ENCODE results near the gene CENPC. TPM values are rescaled to one million over a fixed set of nuclear protein-coding genes. Genes with fewer than 3 reads are reported as not detected.
A peak's percentile ranks its signal among the peaks of the same experiment; 100 is the strongest.
"Not testable (repeated sequence)": the region's sequence is repeated elsewhere in the genome, so short reads cannot be mapped to it uniquely, and the experiment has no call there.

Gene CENPC
- total RNA-seq, 1 experiment from 2014 or later = 16.0 TPM

- DNase-seq (ENCODE audit: low read depth) = no peak
These were observed 70.1 kb downstream of the CENPC start for GRCh38 chr4:67475155-67475554.

- DNase-seq (ENCODE audit: low read depth) = no peak
These were observed 74.4 kb downstream of the CENPC start for GRCh38 chr4:67470871-67471270.

- no peak for DNase-seq (ENCODE audit: low read depth)
These were observed 76.5 kb downstream of the CENPC start for GRCh38 chr4:67468830-67469229.

- no peak for DNase-seq (ENCODE audit: low read depth)
These were observed 78.6 kb downstream of the CENPC start for GRCh38 chr4:67466751-67467150.

- DNase-seq (ENCODE audit: low read depth) = no peak
These were observed 79.6 kb downstream of the CENPC start for GRCh38 chr4:67465763-67466052.

- peak; percentile 46 for DNase-seq (ENCODE audit: low read depth)
These were observed 80.1 kb downstream of the CENPC start for GRCh38 chr4:67465032-67465762.

- DNase-seq (ENCODE audit: low read depth) = no peak
These were observed 84.7 kb downstream of the CENPC start for GRCh38 chr4:67460574-67460973.

GRCh38 chr4:67459164-67459563 lies 86.1 kb downstream of the CENPC start:
- no peak for DNase-seq (ENCODE audit: low read depth)

- no peak for DNase-seq (ENCODE audit: low read depth)
These were observed 88.6 kb downstream of the CENPC start for GRCh38 chr4:67456577-67457196.

- not testable (repeated sequence) for DNase-seq (ENCODE audit: low read depth)
These were observed 92.5 kb downstream of the CENPC start for GRCh38 chr4:67452846-67453205.

- no peak for DNase-seq (ENCODE audit: low read depth)
These were observed 93.0 kb downstream of the CENPC start for GRCh38 chr4:67452100-67452845.

GRCh38 chr4:67451464-67451863 lies 93.8 kb downstream of the CENPC start:
- DNase-seq (ENCODE audit: low read depth) = no peak

- no peak for DNase-seq (ENCODE audit: low read depth)
These were observed 96.7 kb downstream of the CENPC start for GRCh38 chr4:67448621-67449020.

GRCh38 chr4:67447873-67448272 lies 97.4 kb downstream of the CENPC start:
- DNase-seq (ENCODE audit: low read depth) = no peak

- DNase-seq (ENCODE audit: low read depth) = no peak
These were observed 98.5 kb downstream of the CENPC start for GRCh38 chr4:67446811-67447210.

GRCh38 chr4:67445881-67446280 lies 99.4 kb downstream of the CENPC start:
- DNase-seq (ENCODE audit: low read depth) = not testable (repeated sequence)

GRCh38 chr4:67438975-67439374 lies 106.3 kb downstream of the CENPC start:
- DNase-seq (ENCODE audit: low read depth) = no peak

- DNase-seq (ENCODE audit: low read depth) = peak; percentile 83
These were observed 107.2 kb downstream of the CENPC start for GRCh38 chr4:67437974-67438713.

GRCh38 chr4:67436742-67437141 lies 108.6 kb downstream of the CENPC start:
- DNase-seq (ENCODE audit: low read depth) = peak; percentile 3

GRCh38 chr4:67430989-67431388 lies 114.3 kb downstream of the CENPC start:
- no peak for DNase-seq (ENCODE audit: low read depth)

- no peak for DNase-seq (ENCODE audit: low read depth)
These were observed 116.5 kb downstream of the CENPC start for GRCh38 chr4:67428819-67429218.

Measured in LHCN-M2 (cell line).